Uterus (tissue), 4 donors: Measurements from ENCODE around the gene BACH1. TPM values are rescaled to one million over a fixed set of nuclear protein-coding genes. Genes with fewer than 3 reads are reported as not detected.

Experiments
- DNase-seq, 2 donors: peaks; one replicate each; pipeline ENCODE4 v3.0.0-alpha.2; 2019 to 2020
- H3K27ac ChIP-seq, 2 donors: fragments of 200-600 bp; sonication (generic); 1 replicate in 1 of 2; 2 replicates in 1 of 2; pipeline ENCODE4 v1.5.1; 2016 to 2018
- H3K27me3 ChIP-seq, 2 donors: fragments of 200-600 bp; sonication (generic); one replicate each; pipeline ENCODE4 v1.5.1; 2018 to 2019; ENCODE audit warnings: control low read depth in 1 of 2
- H3K36me3 ChIP-seq, 2 donors: fragments of 200-600 bp; sonication (generic); one replicate each; pipeline ENCODE4 v1.5.1; 2019; ENCODE audit warnings: control low read depth in 1 of 2
- H3K4me1 ChIP-seq, 2 donors: fragments of 200-600 bp; sonication (generic); one replicate each; pipeline ENCODE4 v1.5.1; 2018 to 2019; ENCODE audit warnings: control low read depth in 1 of 2
- H3K4me3 ChIP-seq, 2 donors: fragments of 200-600 bp; sonication (generic); 1 replicate in 1 of 2; 2 replicates in 1 of 2; pipeline ENCODE4 v1.5.1; 2018 to 2019; ENCODE audit warnings: mild to moderate bottlenecking in 1 of 2
- H3K9me3 ChIP-seq, 2 donors: fragments of 200-600 bp; sonication (generic); one replicate each; pipeline ENCODE4 v1.5.1; 2019; ENCODE audit warnings: control low read depth in 1 of 2
- CTCF ChIP-seq, 4 experiments: fragments of 200-600 bp in 2 of 4; fragments of 450-650 bp in 2 of 4; sonication (generic) in 2 of 4; IDR thresholded peaks; one replicate each; pipeline ENCODE4 v1.5.1; 2016 to 2019; ENCODE audit warnings: antibody characterized with exemption in 4 of 4, mild to moderate bottlenecking in 2 of 4, moderate library complexity in 1 of 4
- POLR2A ChIP-seq, 2 donors: fragments of 450-650 bp; IDR thresholded peaks; one replicate each; pipeline ENCODE4 v1.6.1; 2016; ENCODE audit warnings: antibody characterized with exemption in 2 of 2, mild to moderate bottlenecking in 1 of 2, moderate library complexity in 1 of 2
- intact Hi-C: fragments of 100-400 bp; cut with DNase I; formaldehyde crosslinking; loops from one replicate; pipeline ENCODE4 v1.15.1; 2023; ENCODE audit warnings: low total_unique reads
- total RNA-seq, 4 donors: library from RNA; depleted of rRNA in 3 of 4; stranded (reverse); fragments of >200 nt in 3 of 4; gene quantifications; one replicate each; pipeline versions ENCODE4 v1.1.0 to v1.2.4, GENCODE V29; 2014 to 2023
- donor health status: DM: yes; HTN: yes; CAD: no.

The BACH1 gene
- total RNA-seq, 4 donors from 2014 or later = 52.9 to 107 (median 79.1) TPM

- no peaks in the 10 kb centered on the region for H3K36me3 ChIP-seq
- no peak overlapping the region for H3K27ac ChIP-seq
- H3K27me3 ChIP-seq = no peaks in the 10 kb centered on the region
- no peak overlapping the region for H3K4me3 ChIP-seq
- H3K4me1 ChIP-seq = peaks cover 4 to 8% of the 10 kb centered on the region in 2 donors
- no peak for DNase-seq
- TF ChIP-seq POLR2A (IDR thresholded peaks at IDR 0.05) = no peak
- no peak for TF ChIP-seq CTCF (IDR thresholded peaks at IDR 0.05)
- no peaks in the 10 kb centered on the region for H3K9me3 ChIP-seq
- intact Hi-C loops = no loop called here
These were observed 6.3 kb downstream of the BACH1 start for GRCh38 chr21:29305068-29305467.

GRCh38 chr21:29305561-29305960, 6.8 kb downstream of the BACH1 start:
- no peak for TF ChIP-seq POLR2A (IDR thresholded peaks at IDR 0.05)
- TF ChIP-seq CTCF (IDR thresholded peaks at IDR 0.05) = no peak
- Histone ChIP-seq H3K27me3 (no peaks in the 10 kb centered on the region), H3K4me3 (no peak overlapping the region), H3K9me3 (no peaks in the 10 kb centered on the region), H3K36me3 (no peaks in the 10 kb centered on the region), H3K27ac (no peak overlapping the region), H3K4me1 (peaks cover 4 to 8% of the 10 kb centered on the region in 2 donors)
- DNase-seq = no peak
- intact Hi-C loops = no loop called here

DNA sequence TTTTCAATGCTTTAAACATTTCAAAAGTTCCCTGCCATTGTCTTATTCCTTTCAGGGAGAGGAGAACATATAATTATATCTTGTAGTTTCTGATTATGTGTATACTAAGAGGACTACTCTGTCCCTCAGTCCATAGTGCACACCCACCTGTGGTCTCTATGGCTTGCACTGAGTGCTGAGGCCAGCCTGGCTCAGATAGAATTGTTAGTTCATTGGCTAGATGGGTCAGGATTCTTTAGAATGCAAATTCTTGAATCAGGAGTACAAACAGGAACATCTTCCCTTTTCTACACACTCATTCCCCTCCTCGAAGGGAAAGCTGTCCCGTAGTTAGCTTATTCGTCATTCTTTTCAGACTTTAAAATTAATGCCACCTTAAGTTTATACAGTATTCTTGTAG, 8.2 kb downstream of the BACH1 start:
- Histone ChIP-seq H3K4me1 (peaks cover 4 to 8% of the 10 kb centered on the region in 2 donors), H3K27ac (no peak overlapping the region), H3K9me3 (no peaks in the 10 kb centered on the region), H3K4me3 (no peak overlapping the region), H3K36me3 (no peaks in the 10 kb centered on the region), H3K27me3 (no peaks in the 10 kb centered on the region)
- TF ChIP-seq POLR2A (IDR thresholded peaks at IDR 0.05) = no peak
- TF ChIP-seq CTCF (IDR thresholded peaks at IDR 0.05) = no peak
- DNase-seq = no peak
- intact Hi-C loops = no loop called here

GRCh38 chr21:29307718-29308455, 9.2 kb downstream of the BACH1 start:
- intact Hi-C loops = no loop called here
- Histone ChIP-seq H3K36me3 (no peaks in the 10 kb centered on the region), H3K4me1 (peaks cover 0 to 8% of the 10 kb centered on the region in 2 donors), H3K27ac (no peak overlapping the region), H3K4me3 (no peak overlapping the region), H3K27me3 (no peaks in the 10 kb centered on the region), H3K9me3 (no peaks in the 10 kb centered on the region)
- DNase-seq = no peak
- TF ChIP-seq POLR2A (IDR thresholded peaks at IDR 0.05) (no peak), CTCF (IDR thresholded peaks at IDR 0.05) (no peak)

GRCh38 chr21:29308456-29308783, 9.7 kb downstream of the BACH1 start:
- H3K4me3 ChIP-seq = no peak overlapping the region
- intact Hi-C loops = no loop called here
- no peaks in the 10 kb centered on the region for H3K27me3 ChIP-seq
- no peaks in the 10 kb centered on the region for H3K9me3 ChIP-seq
- peaks cover 0 to 8% of the 10 kb centered on the region in 2 donors for H3K4me1 ChIP-seq
- DNase-seq = no peak
- TF ChIP-seq CTCF (IDR thresholded peaks at IDR 0.05) (no peak), POLR2A (IDR thresholded peaks at IDR 0.05) (no peak)
- no peak overlapping the region for H3K27ac ChIP-seq
- H3K36me3 ChIP-seq = no peaks in the 10 kb centered on the region
